DMS79 treated with DMSO at 0.1 percent for 48 hours (cell line): ENCODE measurements around the gene HIP1.
"Not testable (repeated sequence)": the region's sequence is repeated elsewhere in the genome, so short reads cannot be mapped to it uniquely, and the experiment has no call there.

ENCODE experiments used
- DNase-seq: peaks from one replicate; lab custom pipeline; 2025; lab: John Stamatoyannopoulos, UW

HIP1 gene

DNA sequence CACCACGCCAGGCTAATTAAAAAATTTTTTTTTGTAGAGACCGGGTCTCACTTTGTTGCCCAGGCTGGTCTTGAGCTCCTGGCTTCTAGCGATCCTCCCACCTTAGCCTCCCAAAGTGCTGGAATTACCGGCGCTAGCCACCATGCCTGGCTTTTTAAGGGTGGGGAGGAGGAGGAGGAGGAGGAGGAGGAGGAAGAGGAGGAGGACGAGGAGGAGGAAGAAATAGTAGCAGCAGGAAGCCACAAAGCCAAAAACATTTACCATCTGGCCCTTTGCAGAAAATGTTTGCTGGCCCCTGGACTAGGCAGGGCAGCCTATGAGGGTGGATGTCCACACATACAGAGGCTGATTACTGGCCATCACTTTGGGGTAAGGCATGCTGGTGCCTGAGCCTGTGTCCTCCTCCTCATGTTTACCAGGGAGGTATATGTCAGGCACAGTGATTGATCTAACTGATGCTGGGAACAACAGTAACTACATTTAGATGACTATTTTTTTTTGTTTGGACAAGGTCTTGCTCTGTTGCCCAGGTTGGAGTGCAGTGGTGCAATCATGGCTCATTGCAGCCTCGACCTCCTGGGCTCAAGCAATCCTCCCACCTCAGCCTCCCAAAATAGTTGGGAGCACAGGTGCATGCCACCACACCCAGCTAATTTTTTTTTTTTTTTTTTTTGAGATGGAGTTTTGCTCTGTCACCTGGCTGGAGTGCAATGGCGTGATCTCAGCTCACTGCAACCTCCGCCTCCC is 122.1 kb downstream of the HIP1 start:
- DNase-seq, result no peak

DNA sequence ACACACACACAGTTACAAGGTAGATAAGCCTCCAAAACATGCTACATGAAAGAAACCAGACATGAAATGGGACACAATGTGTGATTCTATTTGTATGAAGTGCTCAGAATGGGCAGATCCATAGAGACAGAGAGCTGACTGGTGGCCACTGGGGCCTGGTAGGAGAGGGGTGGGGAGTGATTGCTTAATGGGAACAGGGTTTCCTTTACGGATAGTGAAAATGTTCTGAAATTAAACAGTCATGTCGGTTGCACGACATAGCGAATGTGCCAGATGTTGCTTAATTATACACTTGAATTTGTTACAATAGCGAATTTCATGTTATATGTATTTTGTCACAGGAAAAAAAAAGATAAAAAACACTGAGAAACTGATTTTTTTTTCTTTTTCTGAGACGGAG is 124.3 kb downstream of the HIP1 start:
- no peak for DNase-seq

DNA sequence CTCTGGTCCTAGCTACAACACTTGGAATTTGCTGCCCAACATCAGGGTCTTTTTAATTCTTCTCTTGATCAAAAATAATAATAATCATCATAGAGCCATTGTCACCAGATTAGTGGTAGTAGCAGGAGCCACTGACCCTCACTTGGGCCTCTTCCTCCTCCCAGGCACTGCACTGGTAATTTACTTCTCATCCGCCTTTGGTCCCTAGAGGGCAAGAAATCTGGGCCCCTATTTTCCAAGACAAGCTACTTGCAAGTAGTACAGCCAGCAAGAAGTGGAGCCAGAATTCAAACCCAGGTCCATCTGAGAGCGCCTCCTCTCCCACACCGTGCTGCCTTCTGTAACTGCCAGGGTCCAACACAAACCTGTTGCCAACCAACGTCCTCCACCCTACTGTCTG is 125.4 kb downstream of the HIP1 start:
- no peak for DNase-seq

DNA sequence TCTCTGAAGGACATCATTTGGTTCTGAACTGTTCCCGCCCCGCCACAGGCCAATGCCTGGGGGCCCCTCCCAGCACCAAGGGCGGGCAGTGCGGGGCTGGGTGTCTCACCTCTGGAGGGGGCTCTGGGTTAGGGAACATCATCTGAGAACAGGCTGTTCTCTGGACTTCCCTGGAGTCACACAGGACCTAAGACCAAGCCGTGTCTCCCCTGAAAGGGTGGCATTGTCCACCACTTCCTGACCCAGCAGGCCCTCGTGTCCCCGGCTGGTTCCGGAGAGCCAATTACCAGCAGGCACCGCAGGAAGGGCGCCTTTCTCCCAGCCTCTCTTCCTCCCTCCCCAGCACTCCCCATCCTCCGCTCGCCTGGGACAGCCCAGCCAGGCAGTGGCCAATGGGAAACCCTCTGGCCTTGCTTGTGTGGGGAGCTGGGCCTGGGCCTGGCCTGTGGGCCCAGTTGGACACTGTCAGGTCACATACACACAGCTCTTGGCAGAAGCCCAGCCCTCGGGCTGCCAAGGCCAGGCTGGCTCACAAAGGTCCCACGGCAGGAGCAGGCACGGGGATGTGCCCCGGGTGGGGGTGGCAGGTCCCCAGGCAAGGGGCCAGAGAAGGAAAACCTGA is 127.1 kb downstream of the HIP1 start:
- DNase-seq, result no peak

DNA sequence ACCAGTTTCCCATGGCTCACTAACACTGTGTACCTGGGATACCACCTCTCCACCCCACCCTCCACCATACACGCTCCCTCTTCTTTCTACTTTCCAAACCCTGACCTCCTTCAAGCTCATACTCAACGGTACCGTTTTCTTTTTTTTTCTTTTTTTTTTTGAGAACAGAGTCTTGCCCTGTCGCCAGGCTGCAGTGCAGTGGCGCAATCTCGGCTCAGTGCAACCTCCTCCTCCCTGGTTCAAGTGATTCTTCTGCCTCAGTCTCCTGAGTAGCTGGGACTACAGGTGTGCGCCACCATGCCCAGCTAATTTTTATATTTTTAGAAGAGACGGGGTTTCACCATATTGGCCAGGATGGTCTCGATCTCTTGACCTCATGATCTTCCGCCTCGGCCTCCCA is 129.3 kb downstream of the HIP1 start:
- DNase-seq, result not testable (repeated sequence)

DNA sequence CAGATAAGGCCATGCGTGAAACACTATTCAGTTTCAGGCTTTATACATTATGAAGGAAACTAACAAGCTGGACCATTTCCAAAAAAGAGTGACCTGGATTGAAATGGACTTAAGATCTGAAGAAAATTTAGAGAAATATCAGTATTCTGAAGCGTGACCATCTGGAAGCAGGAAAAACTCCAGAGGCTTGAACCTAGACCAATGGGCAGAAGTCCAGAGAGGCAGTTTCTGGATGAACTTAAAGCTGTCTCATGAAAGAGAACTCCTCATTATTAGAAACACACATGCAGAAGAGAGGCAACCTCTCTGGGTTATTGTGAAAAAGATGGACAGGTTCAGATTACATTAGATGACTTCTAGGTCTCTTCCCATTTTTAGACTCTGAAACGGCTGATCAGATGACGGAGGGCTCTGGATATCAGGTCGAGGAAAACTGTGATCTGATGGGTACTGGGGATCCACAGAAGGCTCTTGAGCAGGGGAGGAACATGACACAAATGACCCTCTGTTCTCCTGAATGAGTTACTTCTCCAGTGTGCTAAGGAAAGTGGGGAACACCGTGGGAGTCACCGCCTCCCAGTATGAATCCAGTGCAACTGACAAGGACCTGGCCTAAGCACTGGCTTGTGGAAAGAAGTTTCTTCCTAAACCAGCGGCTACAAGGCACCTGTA is 130.2 kb downstream of the HIP1 start:
- no peak for DNase-seq

DNA sequence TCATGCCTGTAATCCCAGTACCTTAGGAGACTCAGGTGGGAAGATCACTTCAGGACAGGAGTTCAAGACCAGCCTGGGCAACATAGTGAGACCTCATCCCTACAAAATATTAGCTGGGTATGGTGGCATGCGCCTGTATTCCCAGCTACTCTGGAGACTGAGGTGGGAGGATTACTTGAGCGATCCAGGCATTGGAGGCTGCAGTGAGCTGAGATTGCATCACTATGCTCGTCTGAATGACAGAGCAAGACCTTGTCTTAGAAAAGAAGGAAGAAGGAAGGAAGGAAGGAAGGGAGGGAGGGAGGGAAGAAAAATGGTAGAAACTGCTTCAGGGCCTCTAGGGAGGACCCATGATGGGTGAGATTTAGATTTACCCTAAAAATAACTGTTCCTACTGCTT is 134.3 kb downstream of the HIP1 start:
- no peak for DNase-seq

DNA sequence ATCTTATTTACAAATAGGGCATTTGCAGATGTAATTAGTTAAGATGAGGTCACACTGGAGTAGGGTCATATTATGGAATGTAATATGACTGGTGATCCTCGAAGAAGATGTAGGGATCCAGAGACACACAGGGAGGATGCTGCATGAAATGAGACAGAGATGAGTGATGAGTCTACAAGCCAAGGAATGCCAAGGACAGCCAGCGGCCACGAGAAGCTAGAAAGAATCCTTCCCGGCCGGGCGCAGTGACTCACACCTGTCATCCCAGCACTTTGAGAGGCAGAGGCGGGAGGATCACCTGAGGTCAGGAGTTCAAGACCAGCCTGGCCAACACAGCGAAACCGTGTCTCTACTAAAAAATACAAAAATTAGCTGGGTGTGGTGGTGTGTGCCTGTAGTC is 135.9 kb downstream of the HIP1 start:
- DNase-seq, result not testable (repeated sequence)

DNA sequence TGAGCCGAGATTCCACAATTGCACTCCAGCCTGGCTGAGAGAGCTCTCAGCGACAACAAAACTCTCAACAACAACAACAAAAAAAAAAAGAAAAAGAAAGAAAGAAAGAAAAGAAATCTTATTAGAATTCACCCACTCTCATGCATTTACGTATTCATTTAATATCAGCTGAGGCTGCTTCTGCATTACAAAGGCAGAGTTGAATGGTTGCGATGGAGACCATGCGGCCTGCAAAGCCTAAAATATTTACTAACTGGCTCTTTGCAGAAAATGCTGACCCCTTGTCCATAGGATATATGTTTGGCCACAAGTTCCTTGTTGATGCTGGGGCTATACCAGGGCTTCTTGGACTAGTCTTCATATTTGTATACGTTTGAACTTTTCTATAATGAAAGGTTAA is 137.2 kb downstream of the HIP1 start:
- DNase-seq, result no peak

DNA sequence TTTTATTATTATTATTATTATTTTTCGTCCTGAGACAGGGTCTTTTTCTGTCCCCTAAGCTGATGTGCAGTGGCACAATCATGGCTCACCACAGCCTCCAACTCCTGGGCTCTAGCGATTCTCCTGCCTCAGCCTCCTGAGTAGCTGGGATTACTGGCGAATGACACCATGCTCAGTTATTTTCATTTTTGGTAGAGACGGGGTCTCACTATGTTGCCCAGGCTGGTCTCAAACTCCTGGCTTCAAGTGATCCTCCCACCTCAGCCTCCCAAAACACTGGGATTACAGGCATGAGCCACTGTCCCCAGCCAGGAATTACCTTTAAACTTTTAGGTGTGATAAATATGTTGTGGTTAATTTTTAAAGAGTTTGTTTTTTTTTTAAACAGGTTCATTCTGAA is 138.0 kb downstream of the HIP1 start:
- DNase-seq, result not testable (repeated sequence)

DNA sequence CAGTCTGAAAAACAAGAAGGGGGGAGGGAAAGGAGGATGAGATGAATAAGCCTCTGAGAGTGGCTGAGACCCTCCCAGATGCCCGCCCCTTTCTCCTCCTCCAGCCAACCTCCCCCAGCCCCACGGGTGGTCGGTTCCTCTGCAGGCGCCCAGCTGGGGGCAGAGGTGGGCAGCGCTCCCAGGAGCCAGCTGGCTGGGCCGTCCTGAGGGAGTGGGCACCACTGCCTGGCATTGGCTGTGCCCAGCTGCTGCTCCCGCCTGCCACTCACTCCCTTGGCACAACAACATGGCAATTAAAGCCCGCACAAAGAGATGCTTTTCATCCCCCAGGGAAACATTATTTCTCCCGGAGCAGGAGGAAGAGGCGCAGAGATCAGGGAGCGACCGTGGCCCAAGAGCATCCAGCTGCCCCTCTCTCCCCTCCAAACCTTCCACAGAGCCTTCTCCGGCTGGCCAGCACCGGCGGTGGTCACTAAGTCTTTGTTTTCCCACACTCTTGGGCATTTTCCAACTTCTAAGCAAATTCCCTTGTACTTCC is 139.4 kb downstream of the HIP1 start:
- DNase-seq, result peak; percentile 70

DNA sequence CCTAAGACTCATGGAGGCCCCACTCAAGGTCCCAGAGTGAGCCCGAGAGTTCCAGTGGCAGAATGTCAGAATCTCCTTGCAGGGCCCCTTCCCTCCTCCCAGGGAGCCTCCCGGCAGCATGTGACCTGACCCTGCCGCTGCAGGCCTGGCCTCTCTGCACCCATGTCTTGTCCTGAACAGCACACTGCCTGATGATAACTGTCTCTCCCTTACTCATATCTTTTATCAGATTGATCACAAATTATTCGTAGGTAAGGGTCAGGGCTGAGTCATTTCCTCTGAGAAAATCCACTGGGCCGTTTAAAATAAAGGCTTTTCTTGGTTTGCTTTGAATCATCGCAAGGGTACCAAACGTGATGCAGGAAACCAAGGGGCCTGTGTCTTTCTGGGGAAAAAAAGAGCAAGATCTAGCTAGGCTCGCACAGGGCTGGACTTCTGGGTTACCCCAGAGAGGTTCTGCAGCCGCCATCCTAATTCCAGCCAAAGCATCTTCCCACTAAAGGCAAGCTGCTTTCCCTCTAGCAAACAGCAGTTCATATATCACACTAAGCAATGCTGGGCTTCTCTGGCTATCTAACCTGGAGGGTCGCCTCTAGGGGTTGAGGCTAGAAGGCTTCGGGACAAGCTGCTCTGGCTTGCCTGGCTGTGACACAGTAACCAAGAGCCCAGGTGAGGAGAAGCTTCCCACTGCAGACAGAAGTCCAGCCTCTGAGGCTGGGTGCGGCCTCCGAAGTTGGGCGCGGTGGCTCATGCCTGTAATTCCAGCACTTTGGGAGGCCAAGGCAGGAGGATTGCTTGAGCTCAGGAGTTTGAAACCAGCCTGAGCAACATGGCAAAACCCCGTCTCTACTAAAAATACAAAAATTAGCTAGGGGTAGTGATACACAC is 141.8 kb downstream of the HIP1 start:
- no peak for DNase-seq

DNA sequence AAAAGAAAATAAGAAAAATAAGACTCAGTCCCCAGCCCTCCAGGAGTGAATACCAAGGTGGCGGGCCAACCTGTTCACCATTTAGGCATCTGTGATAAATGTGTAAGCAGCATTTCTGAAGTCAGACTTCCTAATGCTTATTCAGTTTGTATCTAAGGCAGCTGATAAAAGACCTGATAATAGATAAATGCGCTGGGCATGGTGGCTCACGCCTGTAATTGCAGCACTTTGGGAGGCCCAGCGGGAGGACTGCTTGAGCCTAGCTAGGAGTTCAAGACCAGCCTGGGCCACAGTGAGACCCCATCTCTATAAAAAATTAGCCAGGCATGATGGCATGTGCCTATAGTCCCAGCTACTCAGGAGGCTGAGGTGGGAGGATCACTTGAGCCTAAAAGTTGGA is 143.0 kb downstream of the HIP1 start:
- DNase-seq, result no peak

DNA sequence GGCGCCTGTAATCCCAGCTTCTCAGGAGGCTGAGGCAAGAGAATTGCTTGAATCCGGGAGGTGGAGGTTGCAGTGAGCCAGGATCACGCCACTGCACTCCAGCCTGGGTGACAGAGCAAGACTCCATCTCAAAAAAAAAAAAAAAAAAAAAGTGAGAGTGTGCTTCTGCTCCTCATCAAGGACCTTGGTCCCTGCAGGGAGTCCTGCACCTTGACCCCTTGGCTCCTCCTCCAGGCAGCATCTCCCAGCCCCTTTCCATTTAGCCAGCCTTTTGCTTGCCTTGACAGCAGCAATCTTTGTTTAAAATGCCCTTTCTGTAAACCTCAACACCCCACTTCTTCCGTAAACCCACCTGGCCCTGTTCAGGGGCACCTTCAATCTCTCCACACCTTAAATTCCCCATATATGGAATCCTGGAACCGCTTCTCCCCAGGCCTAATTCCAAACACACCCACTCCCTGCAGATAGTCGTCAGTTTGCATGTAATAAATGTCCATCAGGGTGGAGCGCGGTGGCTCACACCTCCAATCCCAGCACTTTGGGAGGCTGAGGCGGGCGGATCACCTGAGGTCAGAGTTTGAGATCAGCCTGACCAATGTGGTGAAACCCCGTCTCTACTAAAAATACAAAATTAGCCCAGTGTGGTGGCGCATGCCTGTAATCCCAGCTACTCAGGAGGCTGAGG is 145.1 kb downstream of the HIP1 start:
- DNase-seq, result not testable (repeated sequence)

DNA sequence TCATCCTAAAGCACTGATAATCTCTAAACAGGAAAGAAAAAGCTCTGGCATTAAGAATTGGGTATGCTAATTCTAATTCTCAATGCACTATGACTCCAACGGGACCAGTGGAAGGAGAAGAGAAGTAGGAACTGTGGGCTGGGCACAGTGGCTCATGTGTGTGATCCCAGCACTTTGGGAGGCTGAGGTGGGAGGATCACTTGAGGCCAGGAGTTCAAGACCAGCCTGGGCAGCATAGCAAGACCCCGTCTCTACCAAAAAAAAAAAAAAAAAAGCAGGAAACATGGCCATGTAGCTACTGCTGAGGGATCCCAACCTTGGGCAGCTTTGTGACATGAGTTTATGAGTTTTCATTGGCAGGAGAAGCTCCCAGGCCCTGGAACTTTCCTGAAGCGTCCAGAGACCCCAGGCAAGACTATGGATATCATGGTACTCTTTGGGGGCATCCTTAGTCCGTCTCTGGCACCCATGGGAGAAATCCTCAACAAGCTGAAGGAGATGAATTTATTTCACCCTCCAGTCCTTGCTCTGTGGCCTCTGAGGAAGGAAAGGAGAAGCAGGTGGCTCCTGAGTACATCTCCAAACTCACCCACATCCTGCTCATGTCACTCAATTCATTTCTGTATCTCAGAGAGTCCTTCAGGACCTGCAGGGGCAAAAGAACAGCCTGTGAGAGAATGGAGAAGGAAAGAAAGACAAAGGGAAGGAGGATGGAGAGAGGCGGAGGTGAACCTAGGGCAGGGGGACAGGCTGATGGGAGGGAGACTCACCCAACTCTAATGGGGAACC is 147.1 kb downstream of the HIP1 start:
- DNase-seq, result no peak

DNA sequence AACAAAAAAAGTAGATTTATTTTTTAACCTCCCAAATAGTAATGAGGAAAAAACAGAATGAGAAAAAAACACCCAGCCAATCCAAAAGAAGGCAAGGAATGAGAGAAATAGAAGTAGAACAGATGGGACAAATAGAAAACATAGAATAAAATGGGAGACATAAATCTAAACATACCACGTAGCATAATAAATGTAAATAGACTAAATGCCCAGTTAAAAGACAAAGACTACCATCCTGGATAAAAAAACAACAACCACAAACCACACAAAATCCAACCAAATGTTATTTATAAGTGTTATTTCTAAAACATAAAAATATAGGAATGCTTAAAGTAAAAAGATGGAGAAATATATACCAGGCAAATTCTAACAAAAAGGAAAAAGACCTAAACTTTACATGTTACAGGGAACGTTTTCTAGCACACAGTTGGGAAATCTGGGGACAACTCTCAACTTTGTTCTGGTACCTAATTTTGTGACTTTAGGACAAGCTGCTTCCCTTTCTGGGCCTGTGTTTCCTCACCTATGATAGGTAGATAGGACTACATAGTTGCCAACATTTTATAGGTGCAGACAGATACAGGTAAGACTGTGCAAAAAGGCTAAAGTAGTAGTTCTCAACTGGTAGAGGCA is 148.3 kb downstream of the HIP1 start:
- DNase-seq, result no peak

DNA sequence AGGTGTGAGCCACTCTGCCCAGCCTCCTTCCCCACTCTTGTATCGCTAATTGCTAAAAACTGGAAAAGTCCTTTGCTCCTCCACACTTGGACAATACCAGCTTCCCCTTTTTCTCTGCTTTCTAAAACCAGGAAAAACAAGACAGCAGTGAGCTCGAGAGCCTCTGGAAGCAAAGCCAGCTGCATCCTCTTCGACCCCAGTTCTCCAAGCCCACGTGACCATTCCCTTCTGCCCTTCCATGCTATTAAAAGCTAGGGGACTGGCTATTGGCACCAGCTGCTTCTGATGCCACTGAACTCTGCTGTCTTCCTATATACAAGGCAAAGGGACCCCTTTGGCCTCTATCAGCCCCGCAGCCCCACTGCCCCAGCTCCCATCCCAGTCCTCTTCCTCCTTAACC is 154.4 kb downstream of the HIP1 start:
- no peak for DNase-seq

DNA sequence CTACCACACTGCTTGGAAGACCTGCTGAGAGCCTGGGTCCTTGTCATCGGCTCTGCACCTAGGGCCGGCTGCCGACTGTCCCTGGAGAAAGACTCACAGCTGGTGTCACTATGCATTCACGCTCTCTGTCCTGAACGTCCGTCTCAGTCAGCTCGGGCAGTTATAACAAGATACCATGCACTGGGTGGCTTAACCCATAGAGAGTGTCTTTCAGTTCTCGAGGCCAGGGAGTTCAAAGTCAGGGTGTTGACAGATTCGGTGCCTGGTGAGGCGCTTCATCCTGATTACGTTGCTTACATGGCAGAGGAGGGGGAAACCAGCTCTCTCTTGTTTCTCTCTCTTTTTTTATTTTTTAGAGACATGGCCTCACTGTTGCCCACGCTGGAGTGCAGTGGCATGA is 155.5 kb downstream of the HIP1 start:
- no peak for DNase-seq

DNA sequence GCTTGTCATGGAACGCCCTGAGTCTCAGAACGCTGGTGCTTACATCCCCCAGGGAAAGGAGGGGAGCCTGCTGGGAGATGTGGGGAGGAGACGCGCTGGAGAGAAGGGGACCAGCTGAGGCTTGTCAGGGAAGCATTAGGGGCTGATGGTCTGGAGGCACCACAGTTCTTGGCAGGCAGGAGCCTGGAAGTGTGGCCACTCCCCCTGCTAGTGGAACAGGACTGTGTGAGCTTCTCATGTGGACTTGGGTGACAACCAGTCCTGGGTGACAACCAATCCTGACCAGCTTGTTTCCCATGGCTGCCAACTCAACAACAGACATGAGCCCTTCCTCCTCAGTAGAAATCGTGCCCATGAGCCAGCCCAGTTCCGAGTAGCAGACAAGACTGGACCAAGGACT is 158.8 kb downstream of the HIP1 start:
- DNase-seq, result no peak

DNA sequence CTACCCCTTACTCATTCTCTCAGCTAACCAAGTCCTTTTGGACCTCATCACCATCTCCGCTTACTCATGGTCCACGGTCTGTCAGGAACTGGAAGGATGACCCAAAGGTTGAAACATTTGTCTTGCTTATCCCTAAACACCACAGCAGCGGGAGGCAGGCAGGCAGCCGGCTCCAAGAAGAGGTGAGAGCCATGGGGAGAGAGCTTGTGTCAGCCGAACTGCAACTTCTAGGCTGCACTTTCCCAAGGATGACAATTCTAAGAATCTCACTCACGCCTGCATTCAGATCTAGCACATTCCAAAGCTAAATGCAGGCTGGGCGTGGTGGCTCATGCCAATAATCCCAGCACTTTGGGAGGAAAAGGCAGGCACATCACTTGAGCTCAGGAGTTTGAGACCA is 160.7 kb downstream of the HIP1 start:
- DNase-seq, result no peak
